ENCODE data around the gene EIF4G2. TPM values are rescaled to one million over a fixed set of nuclear protein-coding genes. Genes with fewer than 3 reads are reported as not detected.

EIF4G2 gene
- total and polyA plus RNA-seq, 2 donors from 2014 or later: 238 to 716 TPM

DNA sequence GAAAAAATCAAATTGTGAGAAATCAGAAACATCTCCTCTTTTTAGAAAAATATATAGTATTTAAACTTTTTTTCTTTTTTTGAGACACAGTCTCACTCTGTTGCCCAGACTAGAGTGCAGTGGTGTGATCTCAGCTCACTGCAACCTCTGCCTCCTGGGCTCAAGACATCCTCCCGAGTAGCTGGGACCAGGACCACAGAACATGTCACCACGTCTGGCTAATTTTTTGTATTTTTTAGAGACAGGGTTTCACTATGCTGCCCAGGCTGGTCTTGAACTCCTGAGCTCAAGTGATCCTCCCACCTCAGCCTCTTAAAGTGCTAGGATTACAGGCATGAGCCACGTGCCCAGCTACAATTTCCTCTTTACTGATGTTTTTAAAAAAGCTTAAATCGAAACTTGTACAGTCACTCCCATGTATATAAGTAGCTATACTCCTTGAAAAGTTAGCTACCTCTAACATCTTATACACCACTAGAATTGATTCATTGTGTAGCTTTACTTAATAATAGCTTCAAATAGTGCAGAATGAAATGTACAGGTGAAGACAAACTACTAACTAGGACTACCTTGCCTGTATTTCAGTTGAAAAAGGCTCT is 10.3 kb downstream of the EIF4G2 start:
- DNase-seq: no peak
- Histone ChIP-seq H3K4me1 (ENCODE audit: control insufficient read depth in 2 of 3, insufficient read depth in 2 of 3, low read depth in 1 of 3, low read length in 3 of 3) (no peaks in the 10 kb centered on the region), H3K9ac (ENCODE audit: low read length in 3 of 3) (no peak overlapping the region), H3K27me3 (ENCODE audit: control insufficient read depth, insufficient read depth, low read length) (no peaks in the 10 kb centered on the region), H3K27ac (ENCODE audit: low read depth in 2 of 2, low read length in 2 of 2) (no peak overlapping the region), H3K9me3 (ENCODE audit: control insufficient read depth in 2 of 3, insufficient read depth in 1 of 3, low read length in 3 of 3) (no peaks in the 10 kb centered on the region), H3K36me3 (ENCODE audit: control insufficient read depth in 2 of 3, insufficient read depth in 3 of 3, low read length in 3 of 3) (peaks cover 39 to 74% (median 60%) of the 10 kb centered on the region in 3 donors), H3K4me3 (ENCODE audit: low read length in 3 of 3) (no peak overlapping the region)
- intact Hi-C loops (cut with DNase I): loop anchor here (10.0 kb wide), 1 partner anchor 226 kb away; no protein-coding TSS in a partner anchor
- no peak for FAIRE-seq
- TF ChIP-seq CTCF (IDR thresholded peaks at IDR 0.05; ENCODE audit: borderline replicate concordance, extremely low read depth, insufficient read depth): no peak

GRCh38 chr11:10797531-10797930 is 11.2 kb downstream of the EIF4G2 start:
- Histone ChIP-seq H3K9me3 (ENCODE audit: control insufficient read depth in 2 of 3, insufficient read depth in 1 of 3, low read length in 3 of 3) (no peaks in the 10 kb centered on the region), H3K4me3 (ENCODE audit: low read length in 3 of 3) (no peak overlapping the region), H3K36me3 (ENCODE audit: control insufficient read depth in 2 of 3, insufficient read depth in 3 of 3, low read length in 3 of 3) (peaks cover 32 to 65% (median 53%) of the 10 kb centered on the region in 3 donors), H3K27me3 (ENCODE audit: control insufficient read depth, insufficient read depth, low read length) (no peaks in the 10 kb centered on the region), H3K27ac (ENCODE audit: low read depth in 2 of 2, low read length in 2 of 2) (no peak overlapping the region), H3K9ac (ENCODE audit: low read length in 3 of 3) (no peak overlapping the region), H3K4me1 (ENCODE audit: control insufficient read depth in 2 of 3, insufficient read depth in 2 of 3, low read depth in 1 of 3, low read length in 3 of 3) (no peaks in the 10 kb centered on the region)
- intact Hi-C loops (cut with DNase I): loop anchor here (10.0 kb wide), 1 partner anchor 227 kb away; no protein-coding TSS in a partner anchor
- DNase-seq (no peak), FAIRE-seq (no peak)
- no peak for TF ChIP-seq CTCF (IDR thresholded peaks at IDR 0.05; ENCODE audit: borderline replicate concordance, extremely low read depth, insufficient read depth)

- H3K36me3 ChIP-seq (ENCODE audit: control insufficient read depth in 2 of 3, insufficient read depth in 3 of 3, low read length in 3 of 3): peaks cover 32 to 60% (median 48%) of the 10 kb centered on the region in 3 donors
- no peak overlapping the region for H3K9ac ChIP-seq (ENCODE audit: low read length in 3 of 3)
- H3K27me3 ChIP-seq (ENCODE audit: control insufficient read depth, insufficient read depth, low read length): no peaks in the 10 kb centered on the region
- FAIRE-seq (no peak), DNase-seq (no peak)
- no peak overlapping the region for H3K4me3 ChIP-seq (ENCODE audit: low read length in 3 of 3)
- intact Hi-C loops (cut with DNase I): loop anchor here (10.0 kb wide), 1 partner anchor 228 kb away; no protein-coding TSS in a partner anchor
- H3K4me1 ChIP-seq (ENCODE audit: control insufficient read depth in 2 of 3, insufficient read depth in 2 of 3, low read depth in 1 of 3, low read length in 3 of 3): peaks cover 0 to 2% (median 0%) of the 10 kb centered on the region in 3 donors
- no peak overlapping the region for H3K27ac ChIP-seq (ENCODE audit: low read depth in 2 of 2, low read length in 2 of 2)
- TF ChIP-seq CTCF (IDR thresholded peaks at IDR 0.05; ENCODE audit: borderline replicate concordance, extremely low read depth, insufficient read depth): no peak
- H3K9me3 ChIP-seq (ENCODE audit: control insufficient read depth in 2 of 3, insufficient read depth in 1 of 3, low read length in 3 of 3): no peaks in the 10 kb centered on the region
These were observed 11.7 kb downstream of the EIF4G2 start for GRCh38 chr11:10797001-10797400.

Data from kidney (tissue), 14 donors.